Measurements from ENCODE around the gene CNTN2.

- TF ChIP-seq REST (IDR thresholded peaks at IDR 0.05; ENCODE audit: insufficient read depth in 1 of 2, low read depth in 2 of 2, low read length in 2 of 2) (no peak), POLR2AphosphoS5 (IDR thresholded peaks at IDR 0.05; ENCODE audit: low read depth, low read length) (no peak)
Measured at GRCh38 chr1:205016075-205016474, 26.9 kb upstream of the CNTN2 start.
